HCT116 (cell line): ENCODE measurements around the gene DHODH.

Experiments used
- ATF3 ChIP-seq: IDR thresholded peaks from 2 replicates; pipeline ENCODE4 v1.6.1; 2012
- CEBPB ChIP-seq: IDR thresholded peaks from 2 replicates; pipeline ENCODE4 v1.6.1; 2012; ENCODE audit warnings: low read depth
- CTCF ChIP-seq, 3 experiments: fragments of 200-600 bp in 1 of 3; sonication (generic) in 1 of 3; IDR thresholded peaks in 2 of 3; conservative IDR thresholded peaks in 1 of 3; 2 replicates each; pipeline ENCODE4 v1.5.1; 2012 to 2017; ENCODE audit warnings: low read depth in 2 of 3, low read length in 2 of 3, antibody characterized with exemption in 1 of 3, borderline replicate concordance in 1 of 3, control low read depth in 1 of 3, mild to moderate bottlenecking in 1 of 3, mixed read lengths in 1 of 3, mixed run types in 1 of 3, moderate library complexity in 1 of 3; ENCODE audit not compliant: insufficient read depth in 1 of 3
- EGR1 ChIP-seq: IDR thresholded peaks from 2 replicates; pipeline ENCODE4 v1.6.1; 2012; ENCODE audit warnings: low read depth
- EZH2 ChIP-seq: fragments of 200-600 bp; sonication (generic); IDR thresholded peaks from 2 replicates; pipeline ENCODE4 v1.6.1; 2017; ENCODE audit warnings: antibody characterized with exemption, mixed run types
- JUND ChIP-seq: IDR thresholded peaks from 2 replicates; pipeline ENCODE4 v1.6.1; 2012
- POLR2A ChIP-seq: IDR thresholded peaks from 2 replicates; pipeline ENCODE4 v1.7.0; 2011; ENCODE audit warnings: borderline replicate concordance; ENCODE audit not compliant: insufficient read depth, insufficient read length; ENCODE audit errors: extremely low read depth
- POLR2AphosphoS5 ChIP-seq: IDR thresholded peaks from 2 replicates; pipeline ENCODE4 v1.6.1; 2011; ENCODE audit warnings: mild to moderate bottlenecking, low read depth, low read length, moderate library complexity
- REST ChIP-seq: IDR thresholded peaks from 2 replicates; pipeline ENCODE4 v1.6.1; 2012; ENCODE audit warnings: low read depth
- SIN3A ChIP-seq: IDR thresholded peaks from 2 replicates; pipeline ENCODE4 v1.6.1; 2012; ENCODE audit warnings: low read depth
- TCF7L2 ChIP-seq: IDR thresholded peaks from 2 replicates; pipeline ENCODE4 v1.7.0; 2011; ENCODE audit warnings: borderline replicate concordance, inconsistent platforms; ENCODE audit not compliant: insufficient read depth, insufficient read length; ENCODE audit errors: extremely low read depth
- YY1 ChIP-seq: IDR thresholded peaks from 2 replicates; pipeline ENCODE4 v1.6.1; 2011; ENCODE audit warnings: low read length, low read depth, moderate library complexity, mild to moderate bottlenecking; ENCODE audit not compliant: insufficient replicate concordance; ENCODE audit errors: extremely low read depth
- ZBTB33 ChIP-seq: IDR thresholded peaks from 2 replicates; pipeline ENCODE4 v1.6.1; 2011; ENCODE audit warnings: mild to moderate bottlenecking, low read length, moderate library complexity; ENCODE audit not compliant: insufficient replicate concordance; ENCODE audit errors: extremely low read depth
- ZNF274 ChIP-seq: fragments of 200-500 bp; sonication (Bioruptor generic); IDR thresholded peaks from 2 replicates; pipeline ENCODE4 v1.6.1; 2014; ENCODE audit warnings: mild to moderate bottlenecking, low read depth, low read length, inconsistent platforms

GRCh38 chr16:72043058-72043457, 34.5 kb downstream of the DHODH start:
- TF ChIP-seq SIN3A (no peak), POLR2A (no peak), ZNF274 (no peak), CTCF (IDR thresholded peaks at IDR 0.05 in 2 of 3, conservative IDR thresholded peaks at IDR 0.05 in 1 of 3; ENCODE audit: borderline replicate concordance in 1 of 3, insufficient read depth in 1 of 3, low read depth in 2 of 3, low read length in 2 of 3) (no peak), ZBTB33 (no peak), EZH2 (no peak), POLR2AphosphoS5 (no peak), EGR1 (no peak), TCF7L2 (no peak), ATF3 (no peak), JUND (no peak), CEBPB (no peak), REST (no peak), YY1 (no peak)
